H9 (cell line): ENCODE results near the gene SGCD. TPM values are rescaled to one million over a fixed set of nuclear protein-coding genes. Genes with fewer than 3 reads are reported as not detected.

Source experiments
- DNase-seq: peaks from one replicate; pipeline ENCODE4 v3.0.0-alpha.2; 2017
- H2AFZ ChIP-seq: one replicate; pipeline ENCODE4 v1.6.1; 2013; ENCODE audit warnings: mild to moderate bottlenecking, low read length, control low read depth, moderate library complexity
- H2AK5ac ChIP-seq: 2 replicates; pipeline ENCODE4 v1.6.1; 2013; ENCODE audit warnings: low read length, control low read depth, mixed read lengths; ENCODE audit not compliant: insufficient read length
- H2BK120ac ChIP-seq: one replicate; pipeline ENCODE4 v1.6.1; 2013; ENCODE audit warnings: low read depth, mild to moderate bottlenecking, low read length, control low read depth, inconsistent platforms; ENCODE audit not compliant: poor library complexity, severe bottlenecking
- H2BK12ac ChIP-seq: 2 replicates; pipeline ENCODE4 v1.6.1; 2013; ENCODE audit warnings: low read length, control low read depth, mixed read lengths, low read depth; ENCODE audit not compliant: insufficient read length
- H2BK15ac ChIP-seq: 2 replicates; pipeline ENCODE4 v1.6.1; 2013; ENCODE audit warnings: low read depth, low read length, control low read depth
- H2BK20ac ChIP-seq: one replicate; pipeline ENCODE4 v1.6.1; 2013; ENCODE audit warnings: low read depth, mild to moderate bottlenecking, low read length, control low read depth, inconsistent platforms; ENCODE audit not compliant: poor library complexity, severe bottlenecking
- H2BK5ac ChIP-seq: 2 replicates; pipeline ENCODE4 v1.6.1; 2013; ENCODE audit warnings: low read length, control low read depth, mixed read lengths; ENCODE audit not compliant: insufficient read length
- H3K14ac ChIP-seq: 2 replicates; pipeline ENCODE4 v1.6.1; 2013; ENCODE audit warnings: low read length, control low read depth; ENCODE audit not compliant: insufficient read depth
- H3K18ac ChIP-seq: 2 replicates; pipeline ENCODE4 v1.6.1; 2013; ENCODE audit warnings: low read depth, mild to moderate bottlenecking, mixed read lengths, low read length, control low read depth; ENCODE audit not compliant: insufficient read length
- H3K23ac ChIP-seq: 2 replicates; pipeline ENCODE4 v1.6.1; 2013; ENCODE audit warnings: low read length, control low read depth, mixed read lengths, low read depth; ENCODE audit not compliant: insufficient read length
- H3K23me2 ChIP-seq: 2 replicates; pipeline ENCODE4 v1.6.1; 2013; ENCODE audit warnings: low read depth, mild to moderate bottlenecking, mixed read lengths, low read length, control low read depth; ENCODE audit not compliant: insufficient read length, poor library complexity, severe bottlenecking
- H3K27ac ChIP-seq: 2 replicates; pipeline ENCODE4 v1.5.1; 2013; ENCODE audit warnings: low read length, control low read depth, mixed read lengths, low read depth; ENCODE audit not compliant: insufficient read length
- H3K27me3 ChIP-seq: 2 replicates; pipeline ENCODE4 v1.6.1; 2013; ENCODE audit warnings: low read length, control low read depth, inconsistent platforms; ENCODE audit not compliant: insufficient read depth
- H3K4ac ChIP-seq: 2 replicates; pipeline ENCODE4 v1.6.1; 2013; ENCODE audit warnings: low read depth, mild to moderate bottlenecking, control low read depth, inconsistent platforms, low read length, moderate library complexity
- H3K4me1 ChIP-seq: 2 replicates; pipeline ENCODE4 v1.6.1; 2013; ENCODE audit warnings: low read length, control low read depth, inconsistent platforms; ENCODE audit not compliant: insufficient read depth
- H3K4me2 ChIP-seq: 2 replicates; pipeline ENCODE4 v1.6.1; 2013; ENCODE audit warnings: low read length, control low read depth, mixed read lengths; ENCODE audit not compliant: insufficient read length, insufficient read depth
- H3K56ac ChIP-seq: 2 replicates; pipeline ENCODE4 v1.6.1; 2013; ENCODE audit warnings: low read depth, mild to moderate bottlenecking, mixed read lengths, low read length, control low read depth; ENCODE audit not compliant: insufficient read length
- H3K79me1 ChIP-seq: 2 replicates; pipeline ENCODE4 v1.6.1; 2013; ENCODE audit warnings: low read depth, mild to moderate bottlenecking, moderate library complexity, low read length, control low read depth, inconsistent platforms; ENCODE audit not compliant: insufficient read depth, poor library complexity, severe bottlenecking
- H3K79me2 ChIP-seq: 2 replicates; pipeline ENCODE4 v1.6.1; 2013; ENCODE audit warnings: low read length, control low read depth, inconsistent platforms; ENCODE audit not compliant: insufficient read depth
- H3K9ac ChIP-seq: 2 replicates; pipeline ENCODE4 v1.6.1; 2013; ENCODE audit warnings: low read length, control low read depth, mixed read lengths; ENCODE audit not compliant: insufficient read length; ENCODE audit errors: extremely low read depth
- H3K9me3 ChIP-seq: one replicate; pipeline ENCODE4 v1.6.1; 2013; ENCODE audit warnings: low read depth, low read length, inconsistent platforms; ENCODE audit not compliant: control insufficient read depth
- H3T11ph ChIP-seq: one replicate; pipeline ENCODE4 v1.6.1; 2013; ENCODE audit warnings: mild to moderate bottlenecking, low read length, control low read depth, inconsistent platforms
- H4K20me1 ChIP-seq: one replicate; pipeline ENCODE4 v1.6.1; 2013; ENCODE audit not compliant: control insufficient read depth, insufficient read length, insufficient read depth
- H4K5ac ChIP-seq: 2 replicates; pipeline ENCODE4 v1.6.1; 2013; ENCODE audit warnings: low read depth, mild to moderate bottlenecking, mixed read lengths, low read length, control low read depth; ENCODE audit not compliant: insufficient read length
- H4K8ac ChIP-seq: replicated peaks from 2 replicates; pipeline ENCODE4 v1.6.1; 2013; ENCODE audit warnings: low read length, control low read depth, mixed read lengths, low read depth; ENCODE audit not compliant: insufficient read length
- H4K91ac ChIP-seq: 2 replicates; pipeline ENCODE4 v1.6.1; 2013; ENCODE audit warnings: low read depth, mild to moderate bottlenecking, moderate library complexity, mixed read lengths, low read length, control low read depth; ENCODE audit not compliant: insufficient read length
- H3K27ac Mint-ChIP-seq, 3 experiments: 2 replicates in 2 of 3; 3 replicates in 1 of 3; pipeline ENCODE4 v1.8.0; 2020 to 2021; ENCODE audit warnings: mixed read lengths in 3 of 3, mild to moderate bottlenecking in 1 of 3, moderate library complexity in 1 of 3
- H3K27me3 Mint-ChIP-seq: 2 replicates; pipeline ENCODE4 v1.8.0; 2021; ENCODE audit warnings: low read depth, mild to moderate bottlenecking, moderate library complexity, mixed read lengths
- H3K36me3 Mint-ChIP-seq, 3 experiments: 2 replicates in 2 of 3; 3 replicates in 1 of 3; pipeline ENCODE4 v1.8.0; 2020 to 2021; ENCODE audit warnings: low read depth in 3 of 3, mixed read lengths in 3 of 3; ENCODE audit not compliant: insufficient read depth in 1 of 3
- H3K4me1 Mint-ChIP-seq, 2 experiments: 2 replicates each; pipeline ENCODE4 v1.8.0; 2020; ENCODE audit warnings: mixed read lengths in 2 of 2
- H3K4me3 Mint-ChIP-seq, 2 experiments: 2 replicates in 1 of 2; 3 replicates in 1 of 2; pipeline ENCODE4 v1.8.0; 2020 to 2021; ENCODE audit warnings: mild to moderate bottlenecking in 2 of 2, mixed read lengths in 2 of 2, moderate library complexity in 1 of 2
- H3K9me3 Mint-ChIP-seq, 2 experiments: 2 replicates in 1 of 2; 3 replicates in 1 of 2; pipeline ENCODE4 v1.8.0; 2020; ENCODE audit warnings: mild to moderate bottlenecking in 2 of 2, mixed read lengths in 2 of 2, moderate library complexity in 1 of 2
- WGBS: extraction: QIAGEN DNeasy Blood & Tissue Kit; methylation state at CpG from one replicate; pipeline ENCODE4 v1.1.7; 2013; ENCODE audit warnings: missing lambda C conversion rate, low lambda C conversion rate, mixed read lengths; ENCODE audit not compliant: insufficient read length; ENCODE audit errors: extremely low coverage; 5-methylcytosine and 5-hydroxymethylcytosine counted together
- total RNA-seq: library from RNA; stranded (reverse); gene quantifications from 2 replicates; pipeline ENCODE4 v1.2.1, GENCODE V29; 2021
- TF ChIP-seq, protein P1 (sequence below): fragments of 200-600 bp; sonication (generic); conservative IDR thresholded peaks from 3 replicates; pipeline ENCODE4 v1.8.0; 2021; ENCODE audit warnings: antibody characterized with exemption, mild to moderate bottlenecking

SGCD gene
- total RNA-seq, 1 experiment from 2014 or later: 0.11 TPM

- Histone ChIP-seq H3K4me2 (no peak overlapping the region), H3K9ac (no peak overlapping the region), H3T11ph (no peak overlapping the region), H3K27me3 (no peaks in the 10 kb centered on the region), H2BK15ac (no peak overlapping the region), H3K4me1 (no peaks in the 10 kb centered on the region), H2BK20ac (no peak overlapping the region), H3K23ac (no peak overlapping the region), H3K14ac (no peak overlapping the region), H2BK12ac (no peak overlapping the region), H3K9me3 (no peaks in the 10 kb centered on the region), H3K18ac (no peak overlapping the region), H4K8ac (no peak overlapping the region), H2AK5ac (no peak overlapping the region), H4K5ac (no peak overlapping the region), H2BK120ac (no peak overlapping the region), H3K27ac (no peak overlapping the region), H3K23me2 (no peaks in the 10 kb centered on the region), H3K79me1 (no peaks in the 10 kb centered on the region), H3K4ac (no peak overlapping the region), H2BK5ac (no peak overlapping the region), H4K20me1 (no peaks in the 10 kb centered on the region), H3K79me2 (no peaks in the 10 kb centered on the region), H4K91ac (no peak overlapping the region), H2AFZ (no peak overlapping the region), H3K56ac (no peak overlapping the region)
- H3K9me3 Mint-ChIP-seq: no peaks in the 10 kb centered on the region; a peak in 1 of 5 replicates
- no CpG with 5 or more reads among the region's 7 CpGs for WGBS
- H3K27ac Mint-ChIP-seq: no peak overlapping the region
- peaks cover 0 to 5% of the 10 kb centered on the region in 2 experiments; a peak in 2 of 4 replicates for H3K4me1 Mint-ChIP-seq
- H3K36me3 Mint-ChIP-seq: peaks cover 0 to 6% (median 0%) of the 10 kb centered on the region in 3 experiments; a peak in 1 of 7 replicates
- no peak for DNase-seq
- TF ChIP-seq, protein P1, sequence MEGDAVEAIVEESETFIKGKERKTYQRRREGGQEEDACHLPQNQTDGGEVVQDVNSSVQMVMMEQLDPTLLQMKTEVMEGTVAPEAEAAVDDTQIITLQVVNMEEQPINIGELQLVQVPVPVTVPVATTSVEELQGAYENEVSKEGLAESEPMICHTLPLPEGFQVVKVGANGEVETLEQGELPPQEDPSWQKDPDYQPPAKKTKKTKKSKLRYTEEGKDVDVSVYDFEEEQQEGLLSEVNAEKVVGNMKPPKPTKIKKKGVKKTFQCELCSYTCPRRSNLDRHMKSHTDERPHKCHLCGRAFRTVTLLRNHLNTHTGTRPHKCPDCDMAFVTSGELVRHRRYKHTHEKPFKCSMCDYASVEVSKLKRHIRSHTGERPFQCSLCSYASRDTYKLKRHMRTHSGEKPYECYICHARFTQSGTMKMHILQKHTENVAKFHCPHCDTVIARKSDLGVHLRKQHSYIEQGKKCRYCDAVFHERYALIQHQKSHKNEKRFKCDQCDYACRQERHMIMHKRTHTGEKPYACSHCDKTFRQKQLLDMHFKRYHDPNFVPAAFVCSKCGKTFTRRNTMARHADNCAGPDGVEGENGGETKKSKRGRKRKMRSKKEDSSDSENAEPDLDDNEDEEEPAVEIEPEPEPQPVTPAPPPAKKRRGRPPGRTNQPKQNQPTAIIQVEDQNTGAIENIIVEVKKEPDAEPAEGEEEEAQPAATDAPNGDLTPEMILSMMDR: no peak
- H3K27me3 Mint-ChIP-seq: no peaks in the 10 kb centered on the region
- H3K4me3 Mint-ChIP-seq: no peak overlapping the region
Measured at GRCh38 chr5:156330141-156330870, 3.3 kb downstream of the SGCD start.
